Measurements from ENCODE around the gene FBXL15. TPM values are rescaled to one million over a fixed set of nuclear protein-coding genes. Genes with fewer than 3 reads are reported as not detected.

The FBXL15 gene
- polyA plus RNA-seq, 4 donors = 24.8 to 47.0 (median 34.6) TPM

GRCh38 chr10:102424145-102424544, 3.5 kb downstream of the FBXL15 start:
- Histone ChIP-seq H3K27me3 (ENCODE audit: control insufficient read depth in 3 of 3, insufficient read depth in 3 of 3, low read length in 3 of 3) (peaks cover 0 to 2% (median 0%) of the 10 kb centered on the region in 3 donors), H3K4me1 (ENCODE audit: control insufficient read depth in 3 of 3, insufficient read depth in 2 of 3, low read depth in 1 of 3, low read length in 2 of 3) (peaks cover 4 to 29% (median 5%) of the 10 kb centered on the region in 3 donors), H3K36me3 (ENCODE audit: control insufficient read depth in 3 of 3, insufficient read depth in 2 of 3, low read depth in 1 of 3, low read length in 3 of 3) (peaks cover 0 to 44% (median 4%) of the 10 kb centered on the region in 3 donors), H3K4me3 (ENCODE audit: low read depth in 1 of 3, low read length in 3 of 3) (no peak overlapping the region), H3K27ac (ENCODE audit: low read depth in 1 of 3, low read length in 2 of 3) (no peak overlapping the region), H3K9me3 (ENCODE audit: control insufficient read depth in 2 of 2, insufficient read depth in 1 of 2, low read depth in 1 of 2, low read length in 1 of 2) (no peaks in the 10 kb centered on the region)
- DNase-seq (no peak), FAIRE-seq (no peak)
- WGBS, 3 donors = 83 to 92% (median 89%) methylated on average over 9 of the region's 9 CpGs

GRCh38 chr10:102424916-102425315, 4.3 kb downstream of the FBXL15 start:
- Histone ChIP-seq H3K4me1 (ENCODE audit: control insufficient read depth in 3 of 3, insufficient read depth in 2 of 3, low read depth in 1 of 3, low read length in 2 of 3) (peaks cover 3 to 22% (median 4%) of the 10 kb centered on the region in 3 donors), H3K9me3 (ENCODE audit: control insufficient read depth in 2 of 2, insufficient read depth in 1 of 2, low read depth in 1 of 2, low read length in 1 of 2) (no peaks in the 10 kb centered on the region), H3K4me3 (ENCODE audit: low read depth in 1 of 3, low read length in 3 of 3) (no peak overlapping the region), H3K27ac (ENCODE audit: low read depth in 1 of 3, low read length in 2 of 3) (no peak overlapping the region), H3K27me3 (ENCODE audit: control insufficient read depth in 3 of 3, insufficient read depth in 3 of 3, low read length in 3 of 3) (no peaks in the 10 kb centered on the region), H3K36me3 (ENCODE audit: control insufficient read depth in 3 of 3, insufficient read depth in 2 of 3, low read depth in 1 of 3, low read length in 3 of 3) (peaks cover 0 to 49% (median 4%) of the 10 kb centered on the region in 3 donors)
- DNase-seq = no peak
- 88 to 95% (median 89%) methylated on average over 6 of the region's 6 CpGs for WGBS, 3 donors
- FAIRE-seq = no peak

GRCh38 chr10:102425444-102425843, 4.8 kb downstream of the FBXL15 start:
- Histone ChIP-seq H3K27me3 (ENCODE audit: control insufficient read depth in 3 of 3, insufficient read depth in 3 of 3, low read length in 3 of 3) (no peaks in the 10 kb centered on the region), H3K36me3 (ENCODE audit: control insufficient read depth in 3 of 3, insufficient read depth in 2 of 3, low read depth in 1 of 3, low read length in 3 of 3) (peaks cover 0 to 49% (median 4%) of the 10 kb centered on the region in 3 donors), H3K27ac (ENCODE audit: low read depth in 1 of 3, low read length in 2 of 3) (no peak overlapping the region), H3K9me3 (ENCODE audit: control insufficient read depth in 2 of 2, insufficient read depth in 1 of 2, low read depth in 1 of 2, low read length in 1 of 2) (no peaks in the 10 kb centered on the region), H3K4me1 (ENCODE audit: control insufficient read depth in 3 of 3, insufficient read depth in 2 of 3, low read depth in 1 of 3, low read length in 2 of 3) (peaks cover 0 to 18% (median 0%) of the 10 kb centered on the region in 3 donors), H3K4me3 (ENCODE audit: low read depth in 1 of 3, low read length in 3 of 3) (no peak overlapping the region)
- FAIRE-seq (no peak), DNase-seq (no peak)
- 86 to 100% (median 100%) methylated on average over 1 of the region's 1 CpG for WGBS, 3 donors

- WGBS, 3 donors = 90 to 93% (median 90%) methylated on average over 7 of the region's 7 CpGs
- Histone ChIP-seq H3K4me3 (ENCODE audit: low read depth in 1 of 3, low read length in 3 of 3) (no peak overlapping the region), H3K27ac (ENCODE audit: low read depth in 1 of 3, low read length in 2 of 3) (no peak overlapping the region), H3K36me3 (ENCODE audit: control insufficient read depth in 3 of 3, insufficient read depth in 2 of 3, low read depth in 1 of 3, low read length in 3 of 3) (peaks cover 0 to 49% (median 4%) of the 10 kb centered on the region in 3 donors), H3K27me3 (ENCODE audit: control insufficient read depth in 3 of 3, insufficient read depth in 3 of 3, low read length in 3 of 3) (no peaks in the 10 kb centered on the region), H3K4me1 (ENCODE audit: control insufficient read depth in 3 of 3, insufficient read depth in 2 of 3, low read depth in 1 of 3, low read length in 2 of 3) (peaks cover 0 to 23% (median 0%) of the 10 kb centered on the region in 3 donors), H3K9me3 (ENCODE audit: control insufficient read depth in 2 of 2, insufficient read depth in 1 of 2, low read depth in 1 of 2, low read length in 1 of 2) (no peaks in the 10 kb centered on the region)
- DNase-seq = no peak
- FAIRE-seq = no peak
Measured at GRCh38 chr10:102426803-102427287, 6.2 kb downstream of the FBXL15 start.

GRCh38 chr10:102429468-102429867, 8.8 kb downstream of the FBXL15 start:
- Histone ChIP-seq H3K27ac (ENCODE audit: low read depth in 1 of 3, low read length in 2 of 3) (no peak overlapping the region), H3K27me3 (ENCODE audit: control insufficient read depth in 3 of 3, insufficient read depth in 3 of 3, low read length in 3 of 3) (no peaks in the 10 kb centered on the region), H3K4me3 (ENCODE audit: low read depth in 1 of 3, low read length in 3 of 3) (no peak overlapping the region), H3K36me3 (ENCODE audit: control insufficient read depth in 3 of 3, insufficient read depth in 2 of 3, low read depth in 1 of 3, low read length in 3 of 3) (peaks cover 0 to 26% (median 0%) of the 10 kb centered on the region in 3 donors), H3K9me3 (ENCODE audit: control insufficient read depth in 2 of 2, insufficient read depth in 1 of 2, low read depth in 1 of 2, low read length in 1 of 2) (no peaks in the 10 kb centered on the region), H3K4me1 (ENCODE audit: control insufficient read depth in 3 of 3, insufficient read depth in 2 of 3, low read depth in 1 of 3, low read length in 2 of 3) (peaks cover 0 to 18% (median 0%) of the 10 kb centered on the region in 3 donors)
- 89 to 96% (median 91%) methylated on average over 8 of the region's 8 CpGs for WGBS, 3 donors
- DNase-seq = no peak
- no peak for FAIRE-seq

GRCh38 chr10:102431452-102432124, 11.0 kb downstream of the FBXL15 start:
- WGBS, 3 donors = 11 to 16% (median 12%) methylated on average over 4 of the region's 4 CpGs
- Histone ChIP-seq H3K27me3 (ENCODE audit: control insufficient read depth in 3 of 3, insufficient read depth in 3 of 3, low read length in 3 of 3) (no peaks in the 10 kb centered on the region), H3K4me1 (ENCODE audit: control insufficient read depth in 3 of 3, insufficient read depth in 2 of 3, low read depth in 1 of 3, low read length in 2 of 3) (peaks cover 0 to 38% (median 0%) of the 10 kb centered on the region in 3 donors), H3K27ac (ENCODE audit: low read depth in 1 of 3, low read length in 2 of 3) (peak overlapping the region in 2 of 3 donors; percentile 68 to 69), H3K4me3 (ENCODE audit: low read depth in 1 of 3, low read length in 3 of 3) (peak overlapping the region; percentile 26 to 88 (median 73)), H3K36me3 (ENCODE audit: control insufficient read depth in 3 of 3, insufficient read depth in 2 of 3, low read depth in 1 of 3, low read length in 3 of 3) (peaks cover 0 to 12% (median 0%) of the 10 kb centered on the region in 3 donors), H3K9me3 (ENCODE audit: control insufficient read depth in 2 of 2, insufficient read depth in 1 of 2, low read depth in 1 of 2, low read length in 1 of 2) (no peaks in the 10 kb centered on the region)
- DNase-seq (no peak), FAIRE-seq (no peak)

GRCh38 chr10:102432162-102432950, 11.7 kb downstream of the FBXL15 start, which contains the start of gene CUEDC2:
Gene CUEDC2 (minus strand): TSS chr10:102432574. CDS start chr10:102425188, 7,386 bp downstream.
- no peaks in the 10 kb centered on the region for H3K9me3 ChIP-seq (ENCODE audit: control insufficient read depth in 2 of 2, insufficient read depth in 1 of 2, low read depth in 1 of 2, low read length in 1 of 2)
- peak within 1 kb of the TSS in 2 of 3 donors; percentile 68 to 69 for H3K27ac ChIP-seq (ENCODE audit: low read depth in 1 of 3, low read length in 2 of 3)
- H3K4me1 ChIP-seq (ENCODE audit: control insufficient read depth in 3 of 3, insufficient read depth in 2 of 3, low read depth in 1 of 3, low read length in 2 of 3) = peaks cover 0 to 38% (median 0%) of the 10 kb centered on the region in 3 donors
- FAIRE-seq (no peak), DNase-seq (peak; percentile 97 to 98)
- no peaks in the 10 kb centered on the region for H3K27me3 ChIP-seq (ENCODE audit: control insufficient read depth in 3 of 3, insufficient read depth in 3 of 3, low read length in 3 of 3)
- H3K4me3 ChIP-seq (ENCODE audit: low read depth in 1 of 3, low read length in 3 of 3) = peak within 1 kb of the TSS; percentile 73 to 88 (median 78)
- 0 to 1% (median 1%) methylated on average over 46 to 52 of the region's 52 CpGs for WGBS, 3 donors
- peaks cover 0 to 10% (median 0%) of the 10 kb centered on the region in 3 donors for H3K36me3 ChIP-seq (ENCODE audit: control insufficient read depth in 3 of 3, insufficient read depth in 2 of 3, low read depth in 1 of 3, low read length in 3 of 3)

- no peaks in the 10 kb centered on the region for H3K27me3 ChIP-seq (ENCODE audit: control insufficient read depth in 3 of 3, insufficient read depth in 3 of 3, low read length in 3 of 3)
- 52 to 63% (median 61%) methylated on average over 5 of the region's 5 CpGs for WGBS, 3 donors
- FAIRE-seq = no peak
- no peak overlapping the region for H3K4me3 ChIP-seq (ENCODE audit: low read depth in 1 of 3, low read length in 3 of 3)
- peaks cover 0 to 4% (median 0%) of the 10 kb centered on the region in 3 donors for H3K36me3 ChIP-seq (ENCODE audit: control insufficient read depth in 3 of 3, insufficient read depth in 2 of 3, low read depth in 1 of 3, low read length in 3 of 3)
- no peak for DNase-seq
- H3K9me3 ChIP-seq (ENCODE audit: control insufficient read depth in 2 of 2, insufficient read depth in 1 of 2, low read depth in 1 of 2, low read length in 1 of 2) = no peaks in the 10 kb centered on the region
- no peak overlapping the region for H3K27ac ChIP-seq (ENCODE audit: low read depth in 1 of 3, low read length in 2 of 3)
- H3K4me1 ChIP-seq (ENCODE audit: control insufficient read depth in 3 of 3, insufficient read depth in 2 of 3, low read depth in 1 of 3, low read length in 2 of 3) = peaks cover 0 to 38% (median 0%) of the 10 kb centered on the region in 3 donors
Measured at GRCh38 chr10:102433619-102434046, 13.0 kb downstream of the FBXL15 start.

Measured in small intestine (tissue), 7 donors.